SK-N-SH (cell line): Measurements from ENCODE around the gene TUBA3E. TPM values are rescaled to one million over a fixed set of nuclear protein-coding genes. Genes with fewer than 3 reads are reported as not detected.
"Not testable (repeated sequence)": the region's sequence is repeated elsewhere in the genome, so short reads cannot be mapped to it uniquely, and the experiment has no call there.

Experiments used
- CTCF ChIA-PET: fragments of 300-600, 350-600 bp; formaldehyde crosslinking; extraction: SDS; loops from one replicate; lab custom pipeline; 2021; lab: Yijun Ruan, JAX
- POLR2A ChIA-PET: fragments of 350-600 bp; sonication (Branson Sonifier 250); formaldehyde crosslinking; extraction: SDS; loops from one replicate; lab custom pipeline; 2020; ENCODE audit warnings: antibody characterized with exemption, inconsistent platforms; lab: Yijun Ruan, JAX
- DNase-seq: peaks from one replicate; pipeline ENCODE4 v3.0.0; 2012
- H2AFZ ChIP-seq: fragments of 200-600 bp; sonication (generic); 2 replicates; pipeline ENCODE4 v1.8.1; 2016; ENCODE audit warnings: antibody characterized with exemption, mild to moderate bottlenecking, low read depth
- H3F3A ChIP-seq: fragments of 200-600 bp; sonication (generic); replicated peaks from 2 replicates; pipeline ENCODE3; 2016; ENCODE audit warnings: antibody characterized with exemption, mild to moderate bottlenecking; ENCODE audit not compliant: insufficient read depth
- H3K27ac ChIP-seq, 2 experiments: fragments of 200-500 bp in 1 of 2; fragments of 200-600 bp in 1 of 2; sonication (Bioruptor generic) in 1 of 2; sonication (generic), shearing (Covaris generic) in 1 of 2; 2 replicates each; pipeline versions ENCODE4 v1.5.1 to v1.6.1; 2014 to 2016; ENCODE audit warnings: low read depth in 2 of 2, inconsistent platforms in 1 of 2, low read length in 1 of 2, mild to moderate bottlenecking in 1 of 2, mixed read lengths in 1 of 2
- H3K27me3 ChIP-seq: fragments of 200-600 bp; sonication (generic), shearing (Covaris generic); 2 replicates; pipeline ENCODE4 v1.6.1; 2016; ENCODE audit warnings: mixed run types; ENCODE audit not compliant: insufficient read depth
- H3K36me3 ChIP-seq, 2 experiments: fragments of 200-500 bp in 1 of 2; fragments of 200-600 bp in 1 of 2; sonication (Bioruptor generic) in 1 of 2; sonication (generic) in 1 of 2; replicated peaks in 1 of 2; 2 replicates each; pipeline versions ENCODE3 to v1.5.1; 2014 to 2016; ENCODE audit warnings: low read length in 1 of 2, mild to moderate bottlenecking in 1 of 2; ENCODE audit not compliant: insufficient read depth in 2 of 2, control insufficient read depth in 1 of 2
- H3K4me1 ChIP-seq, 2 experiments: fragments of 200-500 bp in 1 of 2; fragments of 200-600 bp in 1 of 2; sonication (Bioruptor generic) in 1 of 2; sonication (generic), shearing (Covaris generic) in 1 of 2; 2 replicates each; pipeline versions ENCODE4 v1.5.1 to v1.6.1; 2014 to 2016; ENCODE audit warnings: low read depth in 1 of 2, low read length in 1 of 2, mixed run types in 1 of 2; ENCODE audit not compliant: insufficient read depth in 2 of 2, control insufficient read depth in 1 of 2
- H3K4me2 ChIP-seq: fragments of 200-600 bp; sonication (generic), shearing (Covaris generic); 2 replicates; pipeline ENCODE4 v1.6.1; 2017; ENCODE audit warnings: mixed run types
- H3K4me3 ChIP-seq, 2 experiments: fragments of 200-500 bp in 1 of 2; fragments of 200-600 bp in 1 of 2; sonication (Bioruptor generic) in 1 of 2; sonication (generic), shearing (Covaris generic) in 1 of 2; 2 replicates each; pipeline versions ENCODE4 v1.5.1 to v1.8.1; 2014 to 2016; ENCODE audit warnings: low read depth in 2 of 2, inconsistent platforms in 1 of 2, low read length in 1 of 2, mild to moderate bottlenecking in 1 of 2, mixed read lengths in 1 of 2, moderate library complexity in 1 of 2
- H3K79me2 ChIP-seq: fragments of 200-600 bp; sonication (generic); 2 replicates; pipeline ENCODE4 v1.8.1; 2017; ENCODE audit warnings: mild to moderate bottlenecking; ENCODE audit not compliant: insufficient read depth
- H3K9ac ChIP-seq: fragments of 200-600 bp; sonication (generic); 2 replicates; pipeline ENCODE4 v1.6.1; 2017; ENCODE audit warnings: mixed run types
- H3K9me2 ChIP-seq: fragments of 200-600 bp; sonication (generic); 2 replicates; pipeline ENCODE4 v1.6.1; 2017; ENCODE audit warnings: mixed run types
- H3K9me3 ChIP-seq: fragments of 200-600 bp; sonication (generic); 2 replicates; pipeline ENCODE4 v1.6.1; 2017; ENCODE audit warnings: mixed run types, mild to moderate bottlenecking, moderate library complexity
- H4K20me1 ChIP-seq: fragments of 200-600 bp; sonication (generic); 2 replicates; pipeline ENCODE4 v1.6.1; 2017; ENCODE audit warnings: mild to moderate bottlenecking, mixed run types; ENCODE audit not compliant: insufficient read depth
- GABPA ChIP-seq: IDR thresholded peaks from 2 replicates; pipeline ENCODE4 v1.4.0; 2012; ENCODE audit warnings: low read depth, mild to moderate bottlenecking
- SIN3A ChIP-seq: IDR thresholded peaks from 2 replicates; pipeline ENCODE4 v1.6.1; 2012; ENCODE audit warnings: low read depth, mild to moderate bottlenecking, low read length, moderate library complexity, borderline replicate concordance
- TEAD4 ChIP-seq: IDR thresholded peaks from 2 replicates; pipeline ENCODE4 v1.4.0; 2012; ENCODE audit warnings: mild to moderate bottlenecking, borderline replicate concordance; ENCODE audit not compliant: insufficient read depth
- YY1 ChIP-seq: IDR thresholded peaks from 2 replicates; pipeline ENCODE4 v1.4.0; 2012; ENCODE audit warnings: low read depth, mild to moderate bottlenecking
- WGBS: methylation state at CpG from one replicate; pipeline ENCODE4 v1.1.6; 2017; ENCODE audit warnings: low lambda C conversion rate; 5-methylcytosine and 5-hydroxymethylcytosine counted together
- polyA plus RNA-seq, 3 experiments: library from polyadenylated mRNA; depleted of rRNA; stranded (reverse); fragments of >200 nt; gene quantifications; 2 replicates each; pipeline ENCODE4 v1.2.3, GENCODE V29; 2012
- TF ChIP-seq, protein P1 (sequence below): IDR thresholded peaks from 2 replicates; pipeline ENCODE4 v1.4.0; 2012; ENCODE audit warnings: low read depth, borderline replicate concordance

TUBA3E gene
- polyA plus RNA-seq, 1 of the 3 experiments (the other 2 are of a cell fraction) = not detected

- CTCF ChIA-PET = no interaction called here
Observed at GRCh38 chr2:130162968-130163367, 35.3 kb downstream of the TUBA3E start.

GRCh38 chr2:130162486-130162885, 35.8 kb downstream of the TUBA3E start:
- POLR2A ChIA-PET, H3K4me2 ChIP-seq, H3K79me2 ChIP-seq, H3K27me3 ChIP-seq, H2AFZ ChIP-seq, H3K4me1 ChIP-seq, H3K27ac ChIP-seq, H3K4me3 ChIP-seq, H3K9me2 ChIP-seq, H3F3A ChIP-seq, CTCF ChIA-PET, DNase-seq, H3K9ac ChIP-seq, H4K20me1 ChIP-seq, H3K9me3 ChIP-seq: not testable (repeated sequence)
- H3K36me3 ChIP-seq = peaks cover 4 to 30% of the 10 kb centered on the region in 2 experiments
- 90% methylated on average over 5 of the region's 7 CpGs for WGBS

More at GRCh38 chr2:130162968-130163367, 35.3 kb downstream of the TUBA3E start:
- TF ChIP-seq YY1 = no peak
- TF ChIP-seq, protein P1, sequence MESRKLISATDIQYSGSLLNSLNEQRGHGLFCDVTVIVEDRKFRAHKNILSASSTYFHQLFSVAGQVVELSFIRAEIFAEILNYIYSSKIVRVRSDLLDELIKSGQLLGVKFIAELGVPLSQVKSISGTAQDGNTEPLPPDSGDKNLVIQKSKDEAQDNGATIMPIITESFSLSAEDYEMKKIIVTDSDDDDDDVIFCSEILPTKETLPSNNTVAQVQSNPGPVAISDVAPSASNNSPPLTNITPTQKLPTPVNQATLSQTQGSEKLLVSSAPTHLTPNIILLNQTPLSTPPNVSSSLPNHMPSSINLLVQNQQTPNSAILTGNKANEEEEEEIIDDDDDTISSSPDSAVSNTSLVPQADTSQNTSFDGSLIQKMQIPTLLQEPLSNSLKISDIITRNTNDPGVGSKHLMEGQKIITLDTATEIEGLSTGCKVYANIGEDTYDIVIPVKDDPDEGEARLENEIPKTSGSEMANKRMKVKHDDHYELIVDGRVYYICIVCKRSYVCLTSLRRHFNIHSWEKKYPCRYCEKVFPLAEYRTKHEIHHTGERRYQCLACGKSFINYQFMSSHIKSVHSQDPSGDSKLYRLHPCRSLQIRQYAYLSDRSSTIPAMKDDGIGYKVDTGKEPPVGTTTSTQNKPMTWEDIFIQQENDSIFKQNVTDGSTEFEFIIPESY = no peak
- TF ChIP-seq GABPA = no peak
- no peak for TF ChIP-seq SIN3A
- TF ChIP-seq TEAD4 = no peak
- H3K9me3 ChIP-seq = no peaks in the 10 kb centered on the region
- H3F3A ChIP-seq = no peaks in the 10 kb centered on the region
- no peak overlapping the region for H3K9ac ChIP-seq
- peaks cover 4 to 30% of the 10 kb centered on the region in 2 experiments for H3K36me3 ChIP-seq
- no peaks in the 10 kb centered on the region for H4K20me1 ChIP-seq
- 97% methylated on average over 5 of the region's 9 CpGs for WGBS
- no peaks in the 10 kb centered on the region for H3K9me2 ChIP-seq
- H3K4me2 ChIP-seq = no peak overlapping the region
- H3K27ac ChIP-seq = no peak overlapping the region
- no peak for DNase-seq
- H3K4me3 ChIP-seq = no peak overlapping the region
- H2AFZ ChIP-seq = no peak overlapping the region
- no peaks in the 10 kb centered on the region; a peak in 1 of 4 replicates for H3K4me1 ChIP-seq
- H3K79me2 ChIP-seq = no peaks in the 10 kb centered on the region
- POLR2A ChIA-PET = no interaction called here
- no peaks in the 10 kb centered on the region for H3K27me3 ChIP-seq

DNA sequence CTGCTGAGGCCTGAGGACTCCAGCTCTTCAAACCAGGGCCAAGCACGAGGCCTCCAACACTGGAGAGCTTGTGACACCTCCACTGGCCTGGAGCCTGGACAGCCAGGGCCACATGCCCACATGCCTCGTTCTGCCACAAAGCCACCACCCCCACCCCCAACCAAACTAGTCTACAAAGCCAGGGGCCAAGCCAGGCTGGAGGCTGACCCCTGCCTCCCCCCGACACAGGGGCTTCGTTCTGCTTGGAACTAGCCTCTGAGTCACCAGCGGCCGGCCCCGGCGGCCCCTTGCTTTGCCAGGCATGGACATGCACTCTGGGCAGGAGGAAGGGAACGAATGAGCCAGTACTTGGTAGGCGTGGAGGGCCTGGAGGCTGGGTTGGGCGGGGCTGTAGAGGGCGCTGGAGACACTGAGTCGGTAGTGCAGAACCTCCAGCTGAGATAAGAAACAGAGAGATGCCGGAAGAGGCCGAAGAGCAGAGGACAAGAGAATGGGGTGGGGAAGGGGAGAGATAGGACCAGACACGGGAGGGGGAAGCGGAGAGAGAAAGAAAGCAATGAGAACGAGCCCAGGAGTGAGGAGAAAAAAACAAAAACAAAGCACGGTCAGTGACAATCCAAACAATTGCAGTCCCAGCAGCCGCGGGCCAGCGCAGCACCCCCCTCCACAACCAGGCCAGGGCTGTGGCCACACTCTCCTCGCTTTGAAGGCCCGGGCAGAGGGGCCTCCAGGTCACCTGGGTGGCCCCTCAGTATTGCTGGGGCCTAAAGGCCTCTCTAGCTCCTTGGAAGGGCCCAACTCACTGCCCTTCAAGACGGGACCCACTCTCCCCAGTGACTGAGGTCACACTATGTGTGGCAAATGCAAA, 37.2 kb downstream of the TUBA3E start:
- H3K9ac ChIP-seq, H2AFZ ChIP-seq, H3K27me3 ChIP-seq, DNase-seq, H3K4me2 ChIP-seq, H3K27ac ChIP-seq, H4K20me1 ChIP-seq, H3K79me2 ChIP-seq, POLR2A ChIA-PET, H3K9me3 ChIP-seq, H3F3A ChIP-seq, H3K9me2 ChIP-seq, H3K4me3 ChIP-seq: not testable (repeated sequence)
- CTCF ChIA-PET = interaction anchor here (1.6 kb wide), 1 partner anchor 173 kb away, joined by 4 read pairs; no protein-coding TSS in a partner anchor
- Histone ChIP-seq H3K36me3 (peaks cover 4 to 27% of the 10 kb centered on the region in 2 experiments), H3K4me1 (peaks cover 0 to 15% of the 10 kb centered on the region in 2 experiments; a peak in 1 of 4 replicates)
- 93% methylated on average over 22 of the region's 25 CpGs for WGBS
